NCI-H2081 (cell line): ENCODE measurements around the gene ZNF641.
"Not testable (repeated sequence)": the region's sequence is repeated elsewhere in the genome, so short reads cannot be mapped to it uniquely, and the experiment has no call there.

ENCODE experiments used
- DNase-seq, 2 experiments: peaks; one replicate each; lab custom pipeline; 2025; lab: John Stamatoyannopoulos, UW

ZNF641 gene

GRCh38 chr12:48334808-48335207 is 15.9 kb downstream of the ZNF641 start:
- DNase-seq: no peak

- not testable (repeated sequence) for DNase-seq
Measured at GRCh38 chr12:48333680-48334079, 17.0 kb downstream of the ZNF641 start.

- no peak for DNase-seq
Measured at GRCh38 chr12:48331399-48331798, 19.3 kb downstream of the ZNF641 start.

- no peak for DNase-seq
Measured at GRCh38 chr12:48329199-48329939, 21.4 kb downstream of the ZNF641 start.

GRCh38 chr12:48316491-48316890 is 34.2 kb downstream of the ZNF641 start:
- no peak for DNase-seq

- no peak for DNase-seq
Measured at GRCh38 chr12:48311313-48311712, 39.4 kb downstream of the ZNF641 start.

GRCh38 chr12:48307269-48307668 is 43.5 kb downstream of the ZNF641 start:
- DNase-seq: no peak

GRCh38 chr12:48305190-48305589 is 45.5 kb downstream of the ZNF641 start:
- no peak for DNase-seq

GRCh38 chr12:48302161-48302911 is 48.4 kb downstream of the ZNF641 start:
- no peak for DNase-seq

GRCh38 chr12:48300774-48301173 is 49.9 kb downstream of the ZNF641 start:
- DNase-seq: no peak

GRCh38 chr12:48296586-48297282 is 54.0 kb downstream of the ZNF641 start:
- no peak for DNase-seq

GRCh38 chr12:48292040-48292439 is 58.7 kb downstream of the ZNF641 start:
- DNase-seq: no peak

- DNase-seq: no peak
Measured at GRCh38 chr12:48291511-48291910, 59.2 kb downstream of the ZNF641 start.

- no peak for DNase-seq
Measured at GRCh38 chr12:48288387-48289268, 62.1 kb downstream of the ZNF641 start.
